ENCODE measurements around the gene MDN1. TPM values are rescaled to one million over a fixed set of nuclear protein-coding genes. Genes with fewer than 3 reads are reported as not detected.
A peak's percentile ranks its signal among the peaks of the same experiment; 100 is the strongest.
"Not testable (repeated sequence)": the region's sequence is repeated elsewhere in the genome, so short reads cannot be mapped to it uniquely, and the experiment has no call there.

MDN1 gene
- total RNA-seq, 1 donor from 2014 or later: 22.9 TPM

DNA sequence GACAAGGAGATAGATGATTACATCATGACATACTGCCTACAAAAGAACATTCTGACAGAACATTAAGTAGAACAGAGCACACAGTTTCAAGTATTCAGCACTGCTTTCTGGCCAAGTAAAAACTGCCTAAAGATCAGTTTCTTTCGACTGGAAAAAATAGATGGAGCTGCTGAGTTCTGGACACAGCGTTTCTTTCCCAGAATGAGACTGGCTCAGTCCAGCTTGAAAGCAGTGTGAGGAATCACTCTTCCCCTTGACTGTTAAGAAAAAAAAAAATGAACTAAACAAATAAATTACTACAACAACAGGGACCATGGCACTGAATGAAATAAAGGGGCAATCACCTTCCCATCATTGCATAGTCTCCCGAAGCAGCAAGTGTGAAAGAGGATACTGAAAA is 176.6 kb downstream of the MDN1 start:
- TF ChIP-seq, protein P1, sequence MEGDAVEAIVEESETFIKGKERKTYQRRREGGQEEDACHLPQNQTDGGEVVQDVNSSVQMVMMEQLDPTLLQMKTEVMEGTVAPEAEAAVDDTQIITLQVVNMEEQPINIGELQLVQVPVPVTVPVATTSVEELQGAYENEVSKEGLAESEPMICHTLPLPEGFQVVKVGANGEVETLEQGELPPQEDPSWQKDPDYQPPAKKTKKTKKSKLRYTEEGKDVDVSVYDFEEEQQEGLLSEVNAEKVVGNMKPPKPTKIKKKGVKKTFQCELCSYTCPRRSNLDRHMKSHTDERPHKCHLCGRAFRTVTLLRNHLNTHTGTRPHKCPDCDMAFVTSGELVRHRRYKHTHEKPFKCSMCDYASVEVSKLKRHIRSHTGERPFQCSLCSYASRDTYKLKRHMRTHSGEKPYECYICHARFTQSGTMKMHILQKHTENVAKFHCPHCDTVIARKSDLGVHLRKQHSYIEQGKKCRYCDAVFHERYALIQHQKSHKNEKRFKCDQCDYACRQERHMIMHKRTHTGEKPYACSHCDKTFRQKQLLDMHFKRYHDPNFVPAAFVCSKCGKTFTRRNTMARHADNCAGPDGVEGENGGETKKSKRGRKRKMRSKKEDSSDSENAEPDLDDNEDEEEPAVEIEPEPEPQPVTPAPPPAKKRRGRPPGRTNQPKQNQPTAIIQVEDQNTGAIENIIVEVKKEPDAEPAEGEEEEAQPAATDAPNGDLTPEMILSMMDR (IDR thresholded peaks at IDR 0.05; ENCODE audit: borderline replicate concordance): no peak
- H3K27ac ChIP-seq (replicated peaks): peak overlapping the region; percentile 47
- no peaks in the 10 kb centered on the region for H3K9me3 ChIP-seq (replicated peaks)
- no peak overlapping the region for H3K4me3 ChIP-seq
- H3K36me3 ChIP-seq: peaks cover 53% of the 10 kb centered on the region
- intact Hi-C loops (cut with micrococcal nuclease): no loop called here
- H3K4me1 ChIP-seq: peaks cover 30% of the 10 kb centered on the region
- H3K27me3 ChIP-seq (ENCODE audit: low read depth): no peaks in the 10 kb centered on the region
- no peak for DNase-seq

DNA sequence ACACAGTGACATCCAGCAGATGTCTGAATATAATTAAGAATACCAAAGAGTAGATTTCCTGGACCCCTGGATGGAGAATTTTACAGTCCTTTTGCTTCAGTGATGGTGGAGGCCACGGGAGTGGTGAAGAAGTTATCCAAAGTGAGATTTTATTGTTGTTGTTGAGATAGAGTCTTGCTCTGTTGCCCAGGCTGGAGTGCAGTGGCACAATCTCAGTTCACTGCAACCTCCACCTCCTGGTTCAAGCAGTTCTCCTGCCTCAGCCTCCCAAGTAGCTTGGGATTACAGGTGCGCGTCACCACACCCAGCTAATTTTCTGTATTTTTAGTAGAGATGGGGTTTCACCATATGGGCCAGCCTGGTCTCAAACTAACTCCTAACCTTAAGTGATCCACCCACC is 178.0 kb downstream of the MDN1 start:
- H3K4me3 ChIP-seq; H3K27ac ChIP-seq (replicated peaks); intact Hi-C loops (cut with micrococcal nuclease); H3K9me3 ChIP-seq (replicated peaks); DNase-seq; H3K27me3 ChIP-seq (ENCODE audit: low read depth): not testable (repeated sequence)
- Histone ChIP-seq H3K4me1 (peaks cover 37% of the 10 kb centered on the region), H3K36me3 (peaks cover 44% of the 10 kb centered on the region)

DNA sequence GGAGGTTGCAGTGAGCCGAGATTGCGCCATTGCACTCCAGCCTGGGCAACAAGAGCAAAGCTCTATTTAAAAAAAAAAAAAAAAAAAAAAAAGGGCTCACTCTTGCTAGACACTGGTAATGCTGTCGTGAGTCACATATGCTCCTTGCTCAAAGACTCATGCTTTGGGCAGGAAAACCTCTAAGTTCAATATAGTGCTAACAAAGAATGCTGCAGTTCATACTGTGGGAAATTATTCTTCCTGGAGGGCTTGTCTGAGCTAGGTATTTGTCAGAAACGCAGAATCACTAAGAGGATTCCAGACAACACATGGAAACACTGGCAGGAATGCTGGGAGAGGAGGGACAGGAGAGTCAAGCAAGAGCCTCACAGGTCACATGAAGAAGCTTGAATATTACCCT is 178.8 kb downstream of the MDN1 start:
- H3K27me3 ChIP-seq (ENCODE audit: low read depth): no peaks in the 10 kb centered on the region
- H3K4me3 ChIP-seq: no peak overlapping the region
- DNase-seq: no peak
- H3K4me1 ChIP-seq: peaks cover 37% of the 10 kb centered on the region
- intact Hi-C loops (cut with micrococcal nuclease): no loop called here
- H3K9me3 ChIP-seq (replicated peaks): no peaks in the 10 kb centered on the region
- TF ChIP-seq, protein P1 (IDR thresholded peaks at IDR 0.05; ENCODE audit: borderline replicate concordance): no peak
- H3K36me3 ChIP-seq: peaks cover 44% of the 10 kb centered on the region
- H3K27ac ChIP-seq (replicated peaks): no peak overlapping the region

GRCh38 chr6:89638320-89639195 is 181.0 kb downstream of the MDN1 start, which contains the start of gene LYRM2:
Gene LYRM2 (minus strand): TSS chr6:89638747. CDS start chr6:89638716, 31 bp downstream.
- H3K4me1 ChIP-seq: peaks cover 28% of the 10 kb centered on the region

GRCh38 chr6:89637960-89638319 is 181.7 kb downstream of the MDN1 start:
- intact Hi-C loops (cut with micrococcal nuclease): no loop called here
- no peaks in the 10 kb centered on the region for H3K27me3 ChIP-seq (ENCODE audit: low read depth)

More at GRCh38 chr6:89638320-89639195, 181.0 kb downstream of the MDN1 start, which contains the start of gene LYRM2:
- Histone ChIP-seq H3K27me3 (ENCODE audit: low read depth) (no peaks in the 10 kb centered on the region), H3K27ac (replicated peaks) (peak within 1 kb of the TSS; percentile 96), H3K4me3 (peak within 1 kb of the TSS; percentile 80), H3K9me3 (replicated peaks) (no peaks in the 10 kb centered on the region), H3K36me3 (peaks cover 35% of the 10 kb centered on the region)
- TF ChIP-seq, protein P1 (IDR thresholded peaks at IDR 0.05; ENCODE audit: borderline replicate concordance): peak; percentile 45
- peak; percentile 95 for DNase-seq
- intact Hi-C loops (cut with micrococcal nuclease): no loop called here

GRCh38 chr6:89636412-89636811 is 183.2 kb downstream of the MDN1 start:
- DNase-seq; H3K9me3 ChIP-seq (replicated peaks); intact Hi-C loops (cut with micrococcal nuclease); H3K27me3 ChIP-seq (ENCODE audit: low read depth); H3K4me3 ChIP-seq; H3K27ac ChIP-seq (replicated peaks): not testable (repeated sequence)
- peaks cover 25% of the 10 kb centered on the region for H3K4me1 ChIP-seq
- H3K36me3 ChIP-seq: peaks cover 24% of the 10 kb centered on the region

More at GRCh38 chr6:89637960-89638319, 181.7 kb downstream of the MDN1 start:
- H3K9me3 ChIP-seq (replicated peaks): no peaks in the 10 kb centered on the region
- H3K27ac ChIP-seq (replicated peaks): peak overlapping the region; percentile 96
- H3K36me3 ChIP-seq: peaks cover 29% of the 10 kb centered on the region
- DNase-seq: no peak
- TF ChIP-seq, protein P1 (IDR thresholded peaks at IDR 0.05; ENCODE audit: borderline replicate concordance): no peak
- peak overlapping the region; percentile 80 for H3K4me3 ChIP-seq
- H3K4me1 ChIP-seq: peaks cover 25% of the 10 kb centered on the region
